Activated B cell treated with CpG ODN at 0.5 μM for 24 hours (primary cell): ENCODE measurements around the gene EPN3. TPM values are rescaled to one million over a fixed set of nuclear protein-coding genes. Genes with fewer than 3 reads are reported as not detected.

ENCODE experiments used
- ATAC-seq: fragments of 200-7000 bp; cut with Tn5 transposase; one replicate; pipeline ENCODE4 v1.10.0; 2021; ENCODE audit warnings: low read depth, mild to moderate bottlenecking, moderate library complexity
- CTCF ChIA-PET: fragments of 350-600 bp; sonication (Branson Sonifier 250); formaldehyde crosslinking; loops from one replicate; lab custom pipeline; 2021; ENCODE audit warnings: antibody characterized with exemption; lab: Charles Lee
- POLR2A ChIA-PET: fragments of 350-600 bp; sonication (Branson Sonifier 250); formaldehyde crosslinking; loops from one replicate; lab custom pipeline; 2021; ENCODE audit warnings: antibody characterized with exemption; lab: Charles Lee
- DNase-seq: peaks from one replicate; pipeline ENCODE4 v3.0.0; 2022
- H3K27ac Mint-ChIP-seq: one replicate; pipeline ENCODE4 v1.8.0; 2020; ENCODE audit warnings: mixed read lengths
- H3K27me3 Mint-ChIP-seq: one replicate; pipeline ENCODE4 v1.8.0; 2021; ENCODE audit warnings: mixed read lengths
- H3K36me3 Mint-ChIP-seq: one replicate; pipeline ENCODE4 v1.8.0; 2021; ENCODE audit warnings: low read depth, mixed read lengths
- H3K4me1 Mint-ChIP-seq: one replicate; pipeline ENCODE4 v1.8.0; 2021; ENCODE audit warnings: mixed read lengths
- H3K4me3 Mint-ChIP-seq: one replicate; pipeline ENCODE4 v1.8.0; 2020; ENCODE audit warnings: mild to moderate bottlenecking, mixed read lengths
- H3K9me3 Mint-ChIP-seq: one replicate; pipeline ENCODE4 v1.8.0; 2020; ENCODE audit warnings: mixed read lengths
- CTCF ChIP-seq: fragments of 200-600 bp; IDR thresholded peaks from one replicate; pipeline ENCODE4 v1.8.0; 2022; ENCODE audit warnings: antibody characterized with exemption, mild to moderate bottlenecking
- intact Hi-C: fragments of 100-400 bp; cut with micrococcal nuclease; formaldehyde crosslinking; loops from one replicate; pipeline ENCODE4 v1.15.1; 2024
- total RNA-seq: library from RNA; stranded (reverse); gene quantifications from 2 replicates; pipeline ENCODE4 v1.2.3, GENCODE V29; 2022

Gene EPN3
- total RNA-seq, 1 donor from 2014 or later = not detected

- no peak for TF ChIP-seq CTCF
- Mint-ChIP-seq H3K27ac (no peak overlapping the region), H3K4me3 (no peak overlapping the region), H3K27me3 (peaks cover 54% of the 10 kb centered on the region), H3K36me3 (no peaks in the 10 kb centered on the region), H3K4me1 (peaks cover 6% of the 10 kb centered on the region), H3K9me3 (no peaks in the 10 kb centered on the region)
- CTCF ChIA-PET = no interaction called here
- no peak for DNase-seq
- POLR2A ChIA-PET = no interaction called here
- intact Hi-C loops = no loop called here
- ATAC-seq = no peak
These were observed 37.5 kb downstream of the EPN3 start for GRCh38 chr17:50570032-50570431.

- no peaks in the 10 kb centered on the region for H3K9me3 Mint-ChIP-seq
- ChIA-PET POLR2A (no interaction called here), CTCF (no interaction called here)
- H3K4me3 Mint-ChIP-seq = no peak overlapping the region
- ATAC-seq (no peak), DNase-seq (no peak)
- intact Hi-C loops = no loop called here
- no peak for TF ChIP-seq CTCF
- no peak overlapping the region for H3K27ac Mint-ChIP-seq
- H3K36me3 Mint-ChIP-seq = no peaks in the 10 kb centered on the region
- H3K27me3 Mint-ChIP-seq = peaks cover 52% of the 10 kb centered on the region
- H3K4me1 Mint-ChIP-seq = peaks cover 3% of the 10 kb centered on the region
These were observed 38.0 kb downstream of the EPN3 start for GRCh38 chr17:50570528-50570927.

GRCh38 chr17:50571681-50572080 lies 39.1 kb downstream of the EPN3 start:
- DNase-seq (no peak), ATAC-seq (no peak)
- Mint-ChIP-seq H3K36me3 (no peaks in the 10 kb centered on the region), H3K4me3 (no peak overlapping the region), H3K27me3 (peaks cover 41% of the 10 kb centered on the region), H3K9me3 (no peaks in the 10 kb centered on the region), H3K4me1 (no peaks in the 10 kb centered on the region), H3K27ac (no peak overlapping the region)
- intact Hi-C loops = no loop called here
- TF ChIP-seq CTCF = no peak
- CTCF ChIA-PET = no interaction called here
- POLR2A ChIA-PET = no interaction called here

GRCh38 chr17:50572541-50572940 lies 40.0 kb downstream of the EPN3 start:
- H3K27ac Mint-ChIP-seq = no peak overlapping the region
- no peak overlapping the region for H3K4me3 Mint-ChIP-seq
- TF ChIP-seq CTCF = no peak
- DNase-seq (no peak), ATAC-seq (no peak)
- H3K4me1 Mint-ChIP-seq = no peaks in the 10 kb centered on the region
- CTCF ChIA-PET = no interaction called here
- H3K27me3 Mint-ChIP-seq = peaks cover 37% of the 10 kb centered on the region
- H3K36me3 Mint-ChIP-seq = no peaks in the 10 kb centered on the region
- H3K9me3 Mint-ChIP-seq = no peaks in the 10 kb centered on the region
- POLR2A ChIA-PET = no interaction called here
- intact Hi-C loops = no loop called here

GRCh38 chr17:50573866-50574611 lies 41.5 kb downstream of the EPN3 start:
- TF ChIP-seq CTCF = no peak
- Mint-ChIP-seq H3K36me3 (no peaks in the 10 kb centered on the region), H3K4me3 (no peak overlapping the region), H3K27ac (no peak overlapping the region), H3K9me3 (no peaks in the 10 kb centered on the region), H3K4me1 (no peaks in the 10 kb centered on the region), H3K27me3 (peaks cover 39% of the 10 kb centered on the region)
- intact Hi-C loops = no loop called here
- ChIA-PET CTCF (no interaction called here), POLR2A (interaction anchor here (1.1 kb wide), 1 partner anchor 11 kb away, joined by 5 read pairs; no protein-coding TSS in a partner anchor)
- DNase-seq (no peak), ATAC-seq (no peak)
